Mucosa of gallbladder (tissue), 1 donor: ENCODE measurements around the gene LSM14A. TPM values are rescaled to one million over a fixed set of nuclear protein-coding genes. Genes with fewer than 3 reads are reported as not detected.
"Not testable (repeated sequence)": the region's sequence is repeated elsewhere in the genome, so short reads cannot be mapped to it uniquely, and the experiment has no call there.

Experiments used
- DNase-seq: peaks from one replicate; pipeline ENCODE4 v3.0.0-alpha.2; 2020; ENCODE audit warnings: low spot score
- total RNA-seq: library from RNA; stranded (reverse); gene quantifications from one replicate; pipeline ENCODE4 v1.2.1, GENCODE V29; 2021
- donor health status: DM: no; HTN: no; CAD: no.

The LSM14A gene
- total RNA-seq = 91.3 TPM

- DNase-seq = peak; percentile 94
Measured at GRCh38 chr19:34171877-34172660, at the start of gene LSM14A. Gene LSM14A (plus strand): TSS chr19:34172504. CDS start chr19:34172643, 139 bp downstream.

GRCh38 chr19:34124828-34125227 lies 47.5 kb upstream of the LSM14A start:
- no peak for DNase-seq

- DNase-seq = no peak
Measured at GRCh38 chr19:34126966-34127365, 45.3 kb upstream of the LSM14A start.

GRCh38 chr19:34127684-34128189 lies 44.6 kb upstream of the LSM14A start:
- no peak for DNase-seq

GRCh38 chr19:34128558-34129250 lies 43.6 kb upstream of the LSM14A start:
- no peak for DNase-seq

GRCh38 chr19:34131100-34131499 lies 41.2 kb upstream of the LSM14A start:
- DNase-seq = no peak

- not testable (repeated sequence) for DNase-seq
Measured at GRCh38 chr19:34132145-34132544, 40.2 kb upstream of the LSM14A start.

GRCh38 chr19:34132706-34133105 lies 39.6 kb upstream of the LSM14A start:
- DNase-seq = not testable (repeated sequence)

GRCh38 chr19:34134190-34135053 lies 37.9 kb upstream of the LSM14A start:
- DNase-seq = peak; percentile 82

GRCh38 chr19:34135054-34135800 lies 37.1 kb upstream of the LSM14A start:
- no peak for DNase-seq

GRCh38 chr19:34135821-34136611 lies 36.3 kb upstream of the LSM14A start:
- no peak for DNase-seq

GRCh38 chr19:34141025-34141424 lies 31.3 kb upstream of the LSM14A start:
- DNase-seq = no peak

- DNase-seq = no peak
Measured at GRCh38 chr19:34142440-34142839, 29.9 kb upstream of the LSM14A start.

GRCh38 chr19:34145741-34146202 lies 26.5 kb upstream of the LSM14A start:
- DNase-seq = peak; percentile 37

GRCh38 chr19:34148658-34149185 lies 23.6 kb upstream of the LSM14A start:
- DNase-seq = no peak

GRCh38 chr19:34149873-34150272 lies 22.4 kb upstream of the LSM14A start:
- no peak for DNase-seq

- DNase-seq = no peak
Measured at GRCh38 chr19:34150558-34150957, 21.7 kb upstream of the LSM14A start.

- no peak for DNase-seq
Measured at GRCh38 chr19:34151439-34151838, 20.9 kb upstream of the LSM14A start.

- DNase-seq = no peak
Measured at GRCh38 chr19:34154401-34154800, 17.9 kb upstream of the LSM14A start.

- DNase-seq = no peak
Measured at GRCh38 chr19:34155686-34156085, 16.6 kb upstream of the LSM14A start.
